MM.1S (cell line): ENCODE measurements around the gene DTX4.

Experiments
- CTCF ChIP-seq: fragments of 300-600 bp; sonication (generic); IDR thresholded peaks from 2 replicates; pipeline ENCODE4 v1.5.1; 2016; ENCODE audit warnings: antibody characterized with exemption, low read length, mixed read lengths
- EZH2 ChIP-seq: fragments of 300-600 bp; sonication (generic); optimal IDR thresholded peaks from 2 replicates; pipeline ENCODE3; 2017; ENCODE audit warnings: low read depth, mild to moderate bottlenecking, antibody characterized with exemption, low read length, mixed read lengths
- EZH2phosphoT487 ChIP-seq: fragments of 300-600 bp; sonication (generic); IDR thresholded peaks from 2 replicates; pipeline ENCODE4 v1.6.1; 2018; ENCODE audit warnings: antibody characterized with exemption, low read length

GRCh38 chr11:59218893-59219292 lies 47.0 kb downstream of the DTX4 start:
- TF ChIP-seq CTCF (no peak), EZH2phosphoT487 (no peak), EZH2 (no peak)
